IMR-90 (cell line): ENCODE data around the gene PARD6G. TPM values are rescaled to one million over a fixed set of nuclear protein-coding genes. Genes with fewer than 3 reads are reported as not detected.
"Not testable (repeated sequence)": the region's sequence is repeated elsewhere in the genome, so short reads cannot be mapped to it uniquely, and the experiment has no call there.

Experiments
- ATAC-seq: fragments of 200-7000 bp; cut with Tn5 transposase; 2 replicates; pipeline ENCODE4 v1.9.1; 2020; ENCODE audit warnings: low read depth, mild to moderate bottlenecking, moderate library complexity
- BruUV-seq: library from RNA; stranded (reverse); fragments of 400-500 nt; replicated peaks from 2 replicates; lab custom pipeline; 2021; lab: Mats Ljungman, UMichigan
- CTCF ChIA-PET: fragments of 300-600 bp; formaldehyde crosslinking; extraction: SDS; loops from one replicate; lab custom pipeline; 2021; ENCODE audit warnings: antibody characterized with exemption; lab: Yijun Ruan, JAX
- POLR2A ChIA-PET: fragments of 300-600 bp; sonication (Branson Sonifier 250); formaldehyde crosslinking; loops from one replicate; lab custom pipeline; 2022; ENCODE audit warnings: antibody characterized with exemption; ENCODE audit not compliant: unreplicated experiment; lab: Charles Lee
- DNase-seq: peaks from one replicate; pipeline ENCODE4 v3.0.0; 2013
- H2AFZ ChIP-seq: replicated peaks from 2 replicates; pipeline ENCODE3; 2013; ENCODE audit warnings: low read length, mild to moderate bottlenecking; ENCODE audit not compliant: poor library complexity
- H2AK5ac ChIP-seq: 2 replicates; pipeline ENCODE4 v1.6.1; 2013; ENCODE audit warnings: low read depth, low read length, inconsistent platforms
- H2AK9ac ChIP-seq: replicated peaks from 2 replicates; pipeline ENCODE3; 2013; ENCODE audit warnings: mild to moderate bottlenecking, low read depth, low read length, moderate library complexity; ENCODE audit not compliant: poor library complexity
- H2BK120ac ChIP-seq: 2 replicates; pipeline ENCODE4 v1.6.1; 2013; ENCODE audit warnings: low read depth, low read length, inconsistent platforms
- H2BK15ac ChIP-seq: 3 replicates; pipeline ENCODE4 v1.6.1; 2013; ENCODE audit warnings: low read depth, low read length, inconsistent platforms
- H2BK20ac ChIP-seq: 2 replicates; pipeline ENCODE4 v1.6.1; 2013; ENCODE audit warnings: low read depth, mild to moderate bottlenecking, inconsistent platforms, low read length, moderate library complexity
- H2BK5ac ChIP-seq: 2 replicates; pipeline ENCODE4 v1.6.1; 2013; ENCODE audit warnings: mild to moderate bottlenecking, low read depth, low read length, inconsistent platforms; ENCODE audit not compliant: poor library complexity, severe bottlenecking
- H3K14ac ChIP-seq: replicated peaks from 2 replicates; pipeline ENCODE4 v1.6.1; 2013; ENCODE audit warnings: low read depth, low read length, inconsistent platforms
- H3K18ac ChIP-seq: 2 replicates; pipeline ENCODE4 v1.6.1; 2013; ENCODE audit warnings: low read depth, low read length, control low read depth
- H3K23ac ChIP-seq: 2 replicates; pipeline ENCODE4 v1.6.1; 2013; ENCODE audit warnings: low read depth, low read length, inconsistent platforms
- H3K27ac ChIP-seq: 2 replicates; pipeline ENCODE4 v1.5.1; 2013; ENCODE audit warnings: mild to moderate bottlenecking, control low read depth, low read length; ENCODE audit not compliant: insufficient read depth
- H3K27me3 ChIP-seq: 2 replicates; pipeline ENCODE4 v1.6.1; 2013; ENCODE audit warnings: low read length; ENCODE audit not compliant: control insufficient read depth, insufficient read depth
- H3K36me3 ChIP-seq: 2 replicates; pipeline ENCODE4 v1.6.1; 2013; ENCODE audit warnings: low read length, mixed read lengths; ENCODE audit not compliant: control insufficient read depth, insufficient read depth
- H3K4ac ChIP-seq: 2 replicates; pipeline ENCODE4 v1.6.1; 2013; ENCODE audit warnings: low read depth, low read length, inconsistent platforms
- H3K4me1 ChIP-seq: 2 replicates; pipeline ENCODE4 v1.6.1; 2013; ENCODE audit warnings: low read length, mixed read lengths; ENCODE audit not compliant: control insufficient read depth, insufficient read depth
- H3K4me2 ChIP-seq: 2 replicates; pipeline ENCODE4 v1.6.1; 2013; ENCODE audit warnings: low read depth, mild to moderate bottlenecking, control low read depth, low read length, moderate library complexity
- H3K4me3 ChIP-seq: 2 replicates; pipeline ENCODE4 v1.5.1; 2013; ENCODE audit warnings: low read depth, mild to moderate bottlenecking, control low read depth, low read length, moderate library complexity; ENCODE audit not compliant: insufficient read depth
- H3K56ac ChIP-seq: 2 replicates; pipeline ENCODE4 v1.6.1; 2013; ENCODE audit warnings: low read length, inconsistent platforms; ENCODE audit not compliant: insufficient read depth; ENCODE audit errors: extremely low read depth
- H3K79me1 ChIP-seq, 2 experiments: 2 replicates each; pipeline ENCODE4 v1.6.1; 2013; ENCODE audit warnings: low read length in 2 of 2, inconsistent platforms in 1 of 2, low read depth in 1 of 2
- H3K9ac ChIP-seq: 2 replicates; pipeline ENCODE4 v1.6.1; 2013; ENCODE audit warnings: low read depth, low read length, control low read depth
- H3K9me1 ChIP-seq: 2 replicates; pipeline ENCODE4 v1.6.1; 2013; ENCODE audit warnings: low read length, inconsistent platforms; ENCODE audit not compliant: insufficient read depth
- H3K9me3 ChIP-seq: 2 replicates; pipeline ENCODE4 v1.6.1; 2013; ENCODE audit warnings: low read length; ENCODE audit not compliant: control insufficient read depth, insufficient read depth
- H4K20me1 ChIP-seq: 2 replicates; pipeline ENCODE4 v1.6.1; 2013; ENCODE audit warnings: low read length, inconsistent platforms; ENCODE audit not compliant: insufficient read depth
- H4K5ac ChIP-seq: 2 replicates; pipeline ENCODE4 v1.6.1; 2013; ENCODE audit warnings: mild to moderate bottlenecking, low read depth, low read length, control low read depth
- H4K8ac ChIP-seq, 2 experiments: 2 replicates each; pipeline ENCODE4 v1.6.1; 2013; ENCODE audit warnings: low read depth in 2 of 2, low read length in 2 of 2, control low read depth in 1 of 2, inconsistent platforms in 1 of 2
- H4K91ac ChIP-seq: 2 replicates; pipeline ENCODE4 v1.6.1; 2013; ENCODE audit warnings: low read depth, low read length, inconsistent platforms; ENCODE audit not compliant: insufficient read depth
- MAZ ChIP-seq: IDR thresholded peaks from 2 replicates; pipeline ENCODE4 v1.6.1; 2012; ENCODE audit warnings: low read depth, mild to moderate bottlenecking, low read length, improper control_type of control experiment, moderate library complexity, borderline replicate concordance
- POLR2A ChIP-seq: IDR thresholded peaks from 2 replicates; pipeline ENCODE4 v1.6.1; 2012; ENCODE audit warnings: mild to moderate bottlenecking, low read depth, low read length
- RCOR1 ChIP-seq: IDR thresholded peaks from 2 replicates; pipeline ENCODE4 v1.6.1; 2012; ENCODE audit warnings: mild to moderate bottlenecking, low read length, improper control_type of control experiment; ENCODE audit not compliant: insufficient replicate concordance
- WGBS, 2 experiments: methylation state at CpG; one replicate each; pipeline versions ENCODE4 v1.1.5 to v1.1.7; 2013; ENCODE audit warnings: missing lambda C conversion rate in 2 of 2; ENCODE audit not compliant: insufficient read length in 1 of 2; ENCODE audit errors: extremely low coverage in 2 of 2; 5-methylcytosine and 5-hydroxymethylcytosine counted together
- dilution Hi-C: fragments of 300-500 bp; cut with HindIII; formaldehyde crosslinking; loops from one replicate; pipeline ENCODE4 v1.14.3; 2018; ENCODE audit warnings: low sequenced_read_pairs; ENCODE audit not compliant: unreplicated experiment
- in situ Hi-C: fragments of 300-500 bp; cut with MboI; formaldehyde crosslinking; loops from 3 replicates; pipeline ENCODE4 v1.14.3; 2019; ENCODE audit warnings: low sequenced_read_pairs, inconsistent platforms, mixed read lengths
- intact Hi-C: fragments of 100-400 bp; cut with micrococcal nuclease; formaldehyde crosslinking; loops from 2 replicates; pipeline ENCODE4 v1.10.0; 2022
- polyA plus RNA-seq, 3 experiments: library from polyadenylated mRNA; depleted of rRNA; stranded (reverse); fragments of >200 nt; gene quantifications; 2 replicates each; pipeline ENCODE4 v1.2.3, GENCODE V29; 2012; ENCODE audit warnings: low replicate concordance in 1 of 3
- total RNA-seq: library from RNA; depleted of rRNA; stranded (reverse); fragments of >200 nt; gene quantifications from 2 replicates; pipeline ENCODE4 v1.2.3, GENCODE V29; 2012
- TF ChIP-seq, protein P1 (sequence below): conservative IDR thresholded peaks from 2 replicates; pipeline ENCODE4 v1.5.1; 2012; ENCODE audit warnings: mild to moderate bottlenecking, low read depth, low read length, improper control_type of control experiment

The PARD6G gene
- total and polyA plus RNA-seq, 2 of the 4 experiments (the other 2 are of a cell fraction) = 2.5 to 4.6 TPM

DNA sequence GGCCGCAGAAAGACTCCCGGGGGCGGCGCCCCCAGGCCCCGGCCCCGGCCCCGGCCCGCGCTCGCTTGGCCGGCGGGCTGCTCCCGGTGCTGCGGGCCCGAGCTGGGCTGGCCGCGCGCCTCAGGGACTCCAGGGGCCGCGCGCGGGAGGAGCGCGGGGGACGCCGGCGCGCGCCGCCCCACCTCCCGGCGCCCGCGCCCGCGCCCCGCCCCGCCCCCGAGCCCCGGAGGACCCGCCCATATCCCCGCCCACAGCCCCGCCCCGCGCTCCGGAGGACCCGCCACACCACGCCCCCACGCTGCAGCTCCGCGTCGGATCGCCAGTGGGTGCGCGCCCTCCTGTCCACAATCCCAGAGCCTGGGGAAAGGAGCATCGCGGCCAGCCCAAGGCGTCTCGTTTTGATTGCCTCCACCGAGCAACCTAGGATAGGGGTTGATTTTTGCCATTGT, at the start of gene PARD6G (continued):
- TF ChIP-seq MAZ (peak; percentile 76; the same call in 1 of the 2 replicates), POLR2A (no peak), RCOR1 (no peak)

DNA sequence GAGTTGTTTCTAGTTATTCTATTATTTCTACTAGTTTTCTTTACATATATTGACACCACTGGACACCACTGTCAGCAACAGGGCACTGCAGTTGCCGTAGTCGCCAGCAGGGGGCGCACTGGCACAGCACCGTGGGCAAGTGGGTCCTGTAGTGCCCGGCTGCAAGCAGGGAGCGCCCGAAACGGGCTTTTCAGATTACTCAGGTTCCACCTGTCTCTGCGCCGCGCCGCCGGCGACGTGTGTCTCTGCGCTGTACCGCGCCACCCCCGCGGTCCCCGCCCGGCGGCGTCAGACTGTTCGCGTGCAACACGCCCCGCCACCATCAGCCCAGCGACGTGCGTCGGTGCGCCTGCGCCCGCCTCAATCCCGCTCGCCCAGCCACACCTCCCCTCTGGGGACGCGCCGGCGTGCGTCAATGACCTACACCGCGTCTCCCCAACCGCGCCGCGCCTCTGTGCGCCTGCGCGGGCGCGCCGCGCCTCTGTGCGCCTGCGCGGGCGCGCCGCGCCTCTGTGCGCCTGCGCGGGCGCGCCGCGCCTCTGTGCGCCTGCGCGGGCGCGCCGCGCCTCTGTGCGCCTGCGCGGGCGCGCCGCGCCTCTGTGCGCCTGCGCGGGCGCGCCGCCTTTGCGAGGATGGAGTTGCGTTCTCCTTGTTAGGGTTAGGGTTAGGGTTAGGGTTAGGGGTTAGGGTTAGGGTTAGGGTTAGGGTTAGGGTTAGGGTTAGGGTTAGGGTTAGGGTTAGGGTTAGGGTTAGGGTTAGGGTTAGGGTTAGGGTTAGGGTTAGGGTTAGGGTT, 15.1 kb upstream of the PARD6G start:
- DNase-seq = not testable (repeated sequence)

More for the DNA sequence above, 15.1 kb upstream of the PARD6G start:
- TF ChIP-seq, protein P1, sequence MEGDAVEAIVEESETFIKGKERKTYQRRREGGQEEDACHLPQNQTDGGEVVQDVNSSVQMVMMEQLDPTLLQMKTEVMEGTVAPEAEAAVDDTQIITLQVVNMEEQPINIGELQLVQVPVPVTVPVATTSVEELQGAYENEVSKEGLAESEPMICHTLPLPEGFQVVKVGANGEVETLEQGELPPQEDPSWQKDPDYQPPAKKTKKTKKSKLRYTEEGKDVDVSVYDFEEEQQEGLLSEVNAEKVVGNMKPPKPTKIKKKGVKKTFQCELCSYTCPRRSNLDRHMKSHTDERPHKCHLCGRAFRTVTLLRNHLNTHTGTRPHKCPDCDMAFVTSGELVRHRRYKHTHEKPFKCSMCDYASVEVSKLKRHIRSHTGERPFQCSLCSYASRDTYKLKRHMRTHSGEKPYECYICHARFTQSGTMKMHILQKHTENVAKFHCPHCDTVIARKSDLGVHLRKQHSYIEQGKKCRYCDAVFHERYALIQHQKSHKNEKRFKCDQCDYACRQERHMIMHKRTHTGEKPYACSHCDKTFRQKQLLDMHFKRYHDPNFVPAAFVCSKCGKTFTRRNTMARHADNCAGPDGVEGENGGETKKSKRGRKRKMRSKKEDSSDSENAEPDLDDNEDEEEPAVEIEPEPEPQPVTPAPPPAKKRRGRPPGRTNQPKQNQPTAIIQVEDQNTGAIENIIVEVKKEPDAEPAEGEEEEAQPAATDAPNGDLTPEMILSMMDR = peak; percentile 36
- H2AFZ ChIP-seq, H3K4me2 ChIP-seq, H3K9me3 ChIP-seq, H2BK15ac ChIP-seq, H3K4me3 ChIP-seq, H3K23ac ChIP-seq, H3K9me1 ChIP-seq, H2BK5ac ChIP-seq, CTCF ChIA-PET, H3K14ac ChIP-seq, BruUV-seq, H2BK20ac ChIP-seq, in situ Hi-C loops, H3K36me3 ChIP-seq, H3K18ac ChIP-seq, H3K79me1 ChIP-seq, H4K8ac ChIP-seq, H2AK9ac ChIP-seq, H3K27me3 ChIP-seq, POLR2A ChIA-PET, intact Hi-C loops, H4K5ac ChIP-seq, H3K4me1 ChIP-seq, H2BK120ac ChIP-seq, H4K91ac ChIP-seq, H3K4ac ChIP-seq, H3K56ac ChIP-seq, H3K9ac ChIP-seq, H2AK5ac ChIP-seq, dilution Hi-C loops, H3K27ac ChIP-seq, H4K20me1 ChIP-seq: not testable (repeated sequence)
- WGBS, 2 experiments = 80% methylated on average over 30 of the region's 91 CpGs; no CpG with 5 or more reads in 1 of the 2 experiments
- peak; percentile 40; the same call in 1 of the 2 replicates for ATAC-seq
